GM21360 (cell line): ENCODE results near the gene ABI1.
"Not testable (repeated sequence)": the region's sequence is repeated elsewhere in the genome, so short reads cannot be mapped to it uniquely, and the experiment has no call there.

Source experiments
- ATAC-seq: cut with Tn5 transposase; IDR thresholded peaks from one replicate; pipeline ENCODE4 v1.9.1; 2021; ENCODE audit warnings: mild to moderate bottlenecking, moderate library complexity; ENCODE audit not compliant: unreplicated experiment

ABI1 gene

GRCh38 chr10:26805567-26806245, 55.1 kb downstream of the ABI1 start:
- ATAC-seq: no peak

- ATAC-seq: no peak
Observed at GRCh38 chr10:26804418-26805393, 56.1 kb downstream of the ABI1 start.

GRCh38 chr10:26803849-26804248, 56.9 kb downstream of the ABI1 start:
- no peak for ATAC-seq

- ATAC-seq: no peak
Observed at GRCh38 chr10:26802527-26802926, 58.2 kb downstream of the ABI1 start.

GRCh38 chr10:26801831-26802230, 58.9 kb downstream of the ABI1 start:
- ATAC-seq: no peak

GRCh38 chr10:26801274-26801673, 59.5 kb downstream of the ABI1 start:
- no peak for ATAC-seq

- ATAC-seq: no peak
Observed at GRCh38 chr10:26800468-26800867, 60.3 kb downstream of the ABI1 start.

GRCh38 chr10:26799342-26799741, 61.4 kb downstream of the ABI1 start:
- ATAC-seq: peak; percentile 44

GRCh38 chr10:26798298-26798697, 62.5 kb downstream of the ABI1 start:
- ATAC-seq: no peak

- no peak for ATAC-seq
Observed at GRCh38 chr10:26797340-26797739, 63.4 kb downstream of the ABI1 start.

GRCh38 chr10:26792758-26793495, 67.8 kb downstream of the ABI1 start:
- ATAC-seq: no peak

- ATAC-seq: no peak
Observed at GRCh38 chr10:26790221-26790995, 70.3 kb downstream of the ABI1 start.

- not testable (repeated sequence) for ATAC-seq
Observed at GRCh38 chr10:26789779-26790178, 71.0 kb downstream of the ABI1 start.

GRCh38 chr10:26787362-26787761, 73.4 kb downstream of the ABI1 start:
- no peak for ATAC-seq

- ATAC-seq: no peak
Observed at GRCh38 chr10:26781797-26782196, 79.0 kb downstream of the ABI1 start.

- ATAC-seq: no peak
Observed at GRCh38 chr10:26780793-26781601, 79.8 kb downstream of the ABI1 start.

GRCh38 chr10:26780106-26780792, 80.5 kb downstream of the ABI1 start:
- no peak for ATAC-seq

- no peak for ATAC-seq
Observed at GRCh38 chr10:26779176-26779860, 81.4 kb downstream of the ABI1 start.

GRCh38 chr10:26777686-26778085, 83.1 kb downstream of the ABI1 start:
- no peak for ATAC-seq
